Adrenal gland (tissue), 5 donors: ENCODE measurements around the gene CLDN20.
"Not testable (repeated sequence)": the region's sequence is repeated elsewhere in the genome, so short reads cannot be mapped to it uniquely, and the experiment has no call there.

ENCODE experiments used
- CTCF ChIP-seq, 6 experiments: fragments of 450-650 bp in 4 of 6; fragments of 200-600 bp in 2 of 6; sonication (generic) in 1 of 6; IDR thresholded peaks; 1 replicate in 5 of 6; 2 replicates in 1 of 6; pipeline versions ENCODE4 v1.5.1 to v1.8.0; 2016 to 2021; ENCODE audit warnings: antibody characterized with exemption in 6 of 6, mild to moderate bottlenecking in 2 of 6, moderate library complexity in 1 of 6
- POLR2A ChIP-seq, 2 donors: fragments of 450-650 bp; IDR thresholded peaks; one replicate each; pipeline ENCODE4 v1.6.1; 2017; ENCODE audit warnings: antibody characterized with exemption in 2 of 2, mild to moderate bottlenecking in 2 of 2, moderate library complexity in 1 of 2
- donor health status: DM: no; HTN: no; CAD: no.

- not testable (repeated sequence) for TF ChIP-seq CTCF, POLR2A (IDR thresholded peaks at IDR 0.05)
Observed at GRCh38 chr6:155312950-155313349, 49.1 kb downstream of the CLDN20 start.
